GM18526 (cell line): ENCODE data around the gene YTHDC2.

Experiments
- POLR2A ChIP-seq: IDR thresholded peaks from 3 replicates; pipeline ENCODE4 v1.6.1; 2011; ENCODE audit not compliant: insufficient read length; ENCODE audit errors: extremely low read depth

YTHDC2 gene

DNA sequence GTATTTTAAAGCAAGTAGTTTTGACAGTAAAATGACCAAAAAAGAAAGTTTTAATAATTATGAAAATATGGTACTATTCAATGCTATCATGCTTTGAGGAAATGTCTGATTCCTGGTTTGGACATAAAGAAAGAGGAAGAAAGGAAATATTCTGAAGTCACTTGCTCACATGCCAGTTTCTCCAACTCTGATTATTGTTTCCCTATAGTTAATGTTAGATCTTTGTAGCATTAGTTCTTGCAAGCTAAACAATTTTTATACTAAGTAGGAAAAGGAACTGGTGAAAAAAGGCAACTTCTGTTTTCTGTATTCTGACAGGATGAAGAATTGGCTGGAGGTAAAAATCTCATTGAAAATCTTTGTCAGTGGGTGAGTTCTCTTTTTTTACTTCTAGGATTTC lies 119.5 kb downstream of the YTHDC2 start:
- TF ChIP-seq POLR2A: no peak

DNA sequence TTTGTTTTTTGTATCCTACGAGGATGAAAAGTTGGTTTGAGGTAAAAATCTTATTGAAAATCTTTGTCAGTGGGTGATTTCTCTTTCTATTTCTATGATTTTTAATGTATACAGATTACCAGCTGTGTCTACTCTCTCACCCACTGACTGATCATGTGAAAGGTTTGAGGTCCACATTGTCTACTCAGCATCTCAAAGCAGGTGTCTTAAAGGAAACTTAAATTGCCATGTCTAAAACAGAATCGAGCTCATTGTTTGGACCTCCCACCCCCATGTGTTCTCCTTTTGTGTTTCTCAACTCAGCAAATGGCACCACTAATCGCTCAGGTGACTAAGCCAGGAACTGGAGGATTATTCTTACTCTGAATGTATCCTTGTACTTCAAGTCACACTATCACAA lies 121.5 kb downstream of the YTHDC2 start:
- TF ChIP-seq POLR2A: no peak

DNA sequence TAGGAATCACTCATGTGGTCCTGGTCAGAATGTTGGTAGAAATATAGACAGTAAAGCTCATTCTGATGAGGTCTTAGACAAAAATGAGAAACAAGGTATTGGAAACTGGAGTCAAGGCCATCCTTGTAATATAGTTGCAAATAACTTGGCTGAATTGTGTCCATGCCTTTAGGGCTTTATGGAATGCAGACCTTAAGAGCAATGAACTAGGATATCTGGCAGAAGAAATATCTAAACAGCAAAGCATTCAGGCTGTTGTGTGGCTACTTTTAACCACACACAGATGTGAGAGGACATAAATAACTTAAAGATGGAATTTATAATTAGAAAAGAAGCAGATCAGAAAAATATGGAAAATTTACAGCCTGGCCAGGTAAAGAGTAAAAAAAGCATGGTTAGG lies 128.2 kb downstream of the YTHDC2 start:
- TF ChIP-seq POLR2A: no peak
